ENCODE results near the gene FPGS. TPM values are rescaled to one million over a fixed set of nuclear protein-coding genes. Genes with fewer than 3 reads are reported as not detected.

The FPGS gene
- total and polyA plus RNA-seq, 2 donors (not counting 1 experiment from before 2014, with no cell fraction given), result 103 to 136 TPM

GRCh38 chr9:127815512-127816361 lies 13.1 kb downstream of the FPGS start:
- Mint-ChIP-seq H3K4me3 (no peak overlapping the region), H3K27me3 (no peaks in the 10 kb centered on the region), H3K27ac (no peak overlapping the region), H3K4me1 (no peaks in the 10 kb centered on the region), H3K9me3 (ENCODE audit: insufficient read depth) (no peaks in the 10 kb centered on the region)
- CTCF ChIA-PET, result no interaction called here
- no peak overlapping the region for H3K27ac ChIP-seq (ENCODE audit: low read length in 2 of 2)
- no peak overlapping the region for H3K9ac ChIP-seq (ENCODE audit: low read length)
- ATAC-seq (ENCODE audit: low read depth) (no peak), DNase-seq (no peak)
- H3K4me1 ChIP-seq (ENCODE audit: control insufficient read depth in 2 of 2, insufficient read depth in 2 of 2, low read length in 2 of 2), result no peaks in the 10 kb centered on the region
- 94% methylated on average over 33 of the region's 33 CpGs for WGBS (ENCODE audit: insufficient coverage)
- no peaks in the 10 kb centered on the region for H3K27me3 ChIP-seq (replicated peaks in 1 of 4; ENCODE audit: control extremely low read depth in 1 of 4, control insufficient read depth in 3 of 4, insufficient read depth in 4 of 4, low read length in 3 of 4)
- intact Hi-C loops (cut with micrococcal nuclease), result no loop called here
- H2AFZ ChIP-seq (ENCODE audit: insufficient read depth, low read depth, low read length, poor library complexity, severe bottlenecking), result no peak overlapping the region
- H3K4me2 ChIP-seq (replicated peaks; ENCODE audit: low read depth, low read length, poor library complexity, severe bottlenecking), result no peak overlapping the region
- peaks cover 0 to 4% (median 0%) of the 10 kb centered on the region in 3 donors for H3K9me3 ChIP-seq (ENCODE audit: control extremely low read depth in 1 of 3, control insufficient read depth in 2 of 3, insufficient read depth in 1 of 3, low read length in 2 of 3)
- H3K36me3 ChIP-seq (replicated peaks in 1 of 2; ENCODE audit: control extremely low read depth in 1 of 2, control insufficient read depth in 1 of 2, extremely low read depth in 1 of 2, insufficient read depth in 2 of 2, low read length in 1 of 2), result peaks cover 0 to 36% of the 10 kb centered on the region in 2 experiments
- H4K20me1 ChIP-seq (ENCODE audit: control insufficient read depth, insufficient read depth, low read length, poor library complexity, severe bottlenecking), result no peaks in the 10 kb centered on the region
- TF ChIP-seq CTCF (IDR thresholded peaks at IDR 0.05) (no peak), EZH2 (IDR thresholded peaks at IDR 0.05; ENCODE audit: borderline replicate concordance, insufficient read depth, low read depth, low read length, poor library complexity, severe bottlenecking) (no peak)
- no peaks in the 10 kb centered on the region for H3K79me2 ChIP-seq (ENCODE audit: control insufficient read depth, insufficient read depth, low read length)
- no peak overlapping the region for H3K4me3 ChIP-seq (ENCODE audit: control extremely low read depth in 1 of 5, extremely low read depth in 1 of 5, insufficient read depth in 1 of 5, low read depth in 2 of 5, low read length in 4 of 5)
- POLR2A ChIA-PET, result interaction anchor here (0.6 kb wide), 1 partner anchor 9 kb away, joined by 8 read pairs; no protein-coding TSS in a partner anchor

GRCh38 chr9:127816362-127816725 lies 13.7 kb downstream of the FPGS start:
- Histone ChIP-seq H3K79me2 (ENCODE audit: control insufficient read depth, insufficient read depth, low read length) (no peaks in the 10 kb centered on the region), H4K20me1 (ENCODE audit: control insufficient read depth, insufficient read depth, low read length, poor library complexity, severe bottlenecking) (no peaks in the 10 kb centered on the region), H3K4me3 (ENCODE audit: control extremely low read depth in 1 of 5, extremely low read depth in 1 of 5, insufficient read depth in 1 of 5, low read depth in 2 of 5, low read length in 4 of 5) (no peak overlapping the region), H3K4me1 (ENCODE audit: control insufficient read depth in 2 of 2, insufficient read depth in 2 of 2, low read length in 2 of 2) (no peaks in the 10 kb centered on the region), H3K36me3 (replicated peaks in 1 of 2; ENCODE audit: control extremely low read depth in 1 of 2, control insufficient read depth in 1 of 2, extremely low read depth in 1 of 2, insufficient read depth in 2 of 2, low read length in 1 of 2) (peaks cover 0 to 36% of the 10 kb centered on the region in 2 experiments), H3K27me3 (replicated peaks in 1 of 4; ENCODE audit: control extremely low read depth in 1 of 4, control insufficient read depth in 3 of 4, insufficient read depth in 4 of 4, low read length in 3 of 4) (no peaks in the 10 kb centered on the region), H2AFZ (ENCODE audit: insufficient read depth, low read depth, low read length, poor library complexity, severe bottlenecking) (no peak overlapping the region), H3K27ac (ENCODE audit: low read length in 2 of 2) (no peak overlapping the region), H3K9me3 (ENCODE audit: control extremely low read depth in 1 of 3, control insufficient read depth in 2 of 3, insufficient read depth in 1 of 3, low read length in 2 of 3) (peaks cover 0 to 4% (median 0%) of the 10 kb centered on the region in 3 donors), H3K4me2 (replicated peaks; ENCODE audit: low read depth, low read length, poor library complexity, severe bottlenecking) (no peak overlapping the region), H3K9ac (ENCODE audit: low read length) (no peak overlapping the region)
- H3K27ac Mint-ChIP-seq, result no peak overlapping the region
- ChIA-PET CTCF (no interaction called here), POLR2A (no interaction called here)
- intact Hi-C loops (cut with micrococcal nuclease), result no loop called here
- TF ChIP-seq EZH2 (IDR thresholded peaks at IDR 0.05; ENCODE audit: borderline replicate concordance, insufficient read depth, low read depth, low read length, poor library complexity, severe bottlenecking), result no peak
- TF ChIP-seq CTCF (IDR thresholded peaks at IDR 0.05), result no peak
- H3K9me3 Mint-ChIP-seq (ENCODE audit: insufficient read depth), result no peaks in the 10 kb centered on the region
- H3K4me3 Mint-ChIP-seq, result no peak overlapping the region
- ATAC-seq (ENCODE audit: low read depth), result no peak
- H3K27me3 Mint-ChIP-seq, result no peaks in the 10 kb centered on the region
- no CpG with 5 or more reads among the region's 3 CpGs for WGBS (ENCODE audit: insufficient coverage)
- no peaks in the 10 kb centered on the region for H3K4me1 Mint-ChIP-seq
- no peak for DNase-seq

Measured in B cell (primary cell).